A549 (cell line): Measurements from ENCODE around the gene HPCAL1. TPM values are rescaled to one million over a fixed set of nuclear protein-coding genes. Genes with fewer than 3 reads are reported as not detected.
A peak's percentile ranks its signal among the peaks of the same experiment; 100 is the strongest.

ENCODE experiments used
- BHLHE40 ChIP-seq: IDR thresholded peaks from 2 replicates; pipeline ENCODE4 v1.6.1; 2012; ENCODE audit warnings: low read depth, low read length, inconsistent platforms
- CEBPB ChIP-seq, 2 experiments: fragments of >200 bp in 1 of 2; sonication (Bioruptor Twin) in 1 of 2; formaldehyde crosslinking in 1 of 2; IDR thresholded peaks; 2 replicates each; pipeline ENCODE4 v1.6.1; 2012 to 2016
- CTCF ChIP-seq: fragments of >200 bp; sonication (Bioruptor Twin); formaldehyde crosslinking; IDR thresholded peaks from 3 replicates; pipeline ENCODE4 v1.5.1; 2016
- EP300 ChIP-seq, 2 experiments: fragments of >200 bp; sonication (Bioruptor Twin); formaldehyde crosslinking; IDR thresholded peaks; 2 replicates in 1 of 2; 3 replicates in 1 of 2; pipeline ENCODE4 v1.6.1; 2016 to 2017
- FOSB ChIP-seq: fragments of 250-450 bp; sonication (Bioruptor Pico); IDR thresholded peaks from 2 replicates; pipeline ENCODE4 v1.5.0; 2020; ENCODE audit warnings: mild to moderate bottlenecking, moderate library complexity
- GATA3 ChIP-seq: IDR thresholded peaks from 2 replicates; pipeline ENCODE4 v1.6.1; 2012; ENCODE audit warnings: borderline replicate concordance
- HEYL ChIP-seq: fragments of 250-450 bp; sonication (Bioruptor Pico); IDR thresholded peaks from 2 replicates; pipeline ENCODE4 v1.8.0; 2021; ENCODE audit warnings: mild to moderate bottlenecking, moderate library complexity
- HMGXB4 ChIP-seq: fragments of 250-450 bp; sonication (Bioruptor Pico); IDR thresholded peaks from 2 replicates; pipeline ENCODE4 v1.5.0; 2021; ENCODE audit warnings: mild to moderate bottlenecking, moderate library complexity, borderline replicate concordance
- HOXA7 ChIP-seq: fragments of 250-450 bp; sonication (Bioruptor Pico); IDR thresholded peaks from 2 replicates; pipeline ENCODE4 v1.5.0; 2020; ENCODE audit warnings: mild to moderate bottlenecking, moderate library complexity
- HOXB13 ChIP-seq: fragments of 250-450 bp; sonication (Bioruptor Pico); IDR thresholded peaks from 2 replicates; pipeline ENCODE4 v1.5.0; 2020; ENCODE audit warnings: low read depth, mild to moderate bottlenecking, moderate library complexity
- HOXB5 ChIP-seq: fragments of 250-450 bp; sonication (Bioruptor Pico); IDR thresholded peaks from 2 replicates; pipeline ENCODE4 v1.5.0; 2020; ENCODE audit warnings: mild to moderate bottlenecking, moderate library complexity
- KDM5A ChIP-seq: fragments of 200-600 bp; sonication (generic); IDR thresholded peaks from 2 replicates; pipeline ENCODE4 v1.6.1; 2016; ENCODE audit warnings: antibody characterized with exemption, mild to moderate bottlenecking
- MAZ ChIP-seq: fragments of 150-350 bp; IDR thresholded peaks from 2 replicates; pipeline ENCODE4 v1.6.1; 2014; ENCODE audit warnings: antibody characterized with exemption, low read depth, low read length, borderline replicate concordance
- NFE2L2 ChIP-seq: fragments of 150-350 bp; conservative IDR thresholded peaks from 2 replicates; pipeline ENCODE4 v1.6.1; 2014; ENCODE audit warnings: low read length
- NPAS2 ChIP-seq: fragments of 250-450 bp; sonication (Bioruptor Pico); IDR thresholded peaks from 2 replicates; pipeline ENCODE4 v1.8.0; 2022; ENCODE audit warnings: mild to moderate bottlenecking, moderate library complexity, borderline replicate concordance
- NR3C1 ChIP-seq: fragments of >200 bp; sonication (Bioruptor Twin); formaldehyde crosslinking; IDR thresholded peaks from 3 replicates; pipeline ENCODE4 v1.6.1; 2017
- PHF8 ChIP-seq: fragments of 200-600 bp; sonication (generic); IDR thresholded peaks from 2 replicates; pipeline ENCODE4 v1.6.1; 2016; ENCODE audit warnings: low read depth, mild to moderate bottlenecking, antibody characterized with exemption, moderate library complexity, borderline replicate concordance
- POLR2A ChIP-seq: IDR thresholded peaks from 2 replicates; pipeline ENCODE4 v1.6.1; 2012; ENCODE audit warnings: mild to moderate bottlenecking, low read length
- RAD21 ChIP-seq, 2 experiments: fragments of >200 bp in 1 of 2; sonication (Bioruptor Twin) in 1 of 2; formaldehyde crosslinking in 1 of 2; IDR thresholded peaks in 1 of 2; conservative IDR thresholded peaks in 1 of 2; 2 replicates in 1 of 2; 3 replicates in 1 of 2; pipeline ENCODE4 v1.6.1; 2012 to 2018; ENCODE audit warnings: inconsistent platforms in 1 of 2
- RCOR1 ChIP-seq: fragments of 150-350 bp; IDR thresholded peaks from 2 replicates; pipeline ENCODE4 v1.6.1; 2014; ENCODE audit warnings: antibody characterized with exemption, low read length, low read depth
- REST ChIP-seq: fragments of 200-600 bp; sonication (generic); IDR thresholded peaks from 2 replicates; pipeline ENCODE4 v1.6.1; 2016; ENCODE audit warnings: antibody characterized with exemption, mild to moderate bottlenecking, moderate library complexity
- RNF2 ChIP-seq: fragments of 200-600 bp; sonication (generic); IDR thresholded peaks from 2 replicates; pipeline ENCODE4 v1.6.1; 2016; ENCODE audit warnings: low read depth, mild to moderate bottlenecking, antibody characterized with exemption, moderate library complexity, borderline replicate concordance
- SMC3 ChIP-seq: fragments of >200 bp; sonication (Bioruptor Twin); formaldehyde crosslinking; IDR thresholded peaks from 3 replicates; pipeline ENCODE4 v1.6.1; 2018; ENCODE audit warnings: inconsistent platforms
- ZFP36 ChIP-seq: fragments of 450-650 bp; IDR thresholded peaks from 2 replicates; pipeline ENCODE4 v1.6.1; 2014; ENCODE audit warnings: borderline replicate concordance; ENCODE audit not compliant: partially characterized antibody
- polyA plus RNA-seq, 4 experiments: library from polyadenylated mRNA; depleted of rRNA in 3 of 4; stranded (reverse); fragments of >200 nt; fragmentation: RNase III in 1 of 4; extraction: RNeasy Plus Mini Kit Qiagen cat#74134 plus additional on column Dnase treatment in 1 of 4; gene quantifications; 2 replicates in 3 of 4; 3 replicates in 1 of 4; pipeline ENCODE4 v1.2.3, GENCODE V29; 2011 to 2017

HPCAL1 gene
- polyA plus RNA-seq, 2 of the 4 experiments (the other 2 are of a cell fraction) = 44.4 to 66.4 TPM

GRCh38 chr2:10285556-10286198 lies 17.0 kb upstream of the HPCAL1 start (continued):
- TF ChIP-seq REST (no peak), EP300 (IDR thresholded peaks at IDR 0.05) (no peak), CTCF (no peak), SMC3 (peak; percentile 25; the same call in 1 of the 3 replicates), RNF2 (no peak), HOXB5 (CRISPR knock-in tag) (peak; percentile 83), POLR2A (peak; percentile 35; the same call in 1 of the 2 replicates), BHLHE40 (no peak; the same call in 1 of the 2 replicates), KDM5A (no peak), RCOR1 (no peak), NPAS2 (CRISPR knock-in tag) (peak; percentile 76), HOXB13 (CRISPR knock-in tag) (peak; percentile 93; the same call in 1 of the 2 replicates), HEYL (CRISPR knock-in tag) (no peak), NFE2L2 (peak; percentile 94), CEBPB (IDR thresholded peaks at IDR 0.05) (no peak), ZFP36 (no peak), FOSB (CRISPR knock-in tag) (no peak), HMGXB4 (no peak), NR3C1 (no peak), RAD21 (conservative IDR thresholded peaks at IDR 0.05 in 1 of 2, IDR thresholded peaks at IDR 0.05 in 1 of 2) (peak in 1 of 2 experiments; percentile 33; a peak in 2 of 5 replicates), GATA3 (peak; percentile 60; the same call in 1 of the 2 replicates), MAZ (no peak), HOXA7 (CRISPR knock-in tag) (0 out of 2 replicates have a peak, but pooled peaks have one; percentile 48), PHF8 (no peak)
